Endothelial cell of umbilical vein (primary cell): ENCODE measurements around the gene VPS26C. TPM values are rescaled to one million over a fixed set of nuclear protein-coding genes. Genes with fewer than 3 reads are reported as not detected.

ENCODE experiments used
- BruUV-seq: library from RNA; stranded (reverse); fragments of 400-500 nt; replicated peaks from 2 replicates; lab custom pipeline; 2021; lab: Mats Ljungman, UMichigan
- CTCF ChIA-PET: fragments of 300-600, 350-600 bp; sonication (Branson Sonifier 250); formaldehyde crosslinking; loops from one replicate; lab custom pipeline; 2021; ENCODE audit warnings: antibody characterized with exemption, inconsistent platforms; lab: Charles Lee
- POLR2A ChIA-PET: fragments of 300-600, 350-600 bp; sonication (Branson Sonifier 250); formaldehyde crosslinking; loops from one replicate; lab custom pipeline; 2021; ENCODE audit warnings: antibody characterized with exemption, inconsistent platforms; lab: Charles Lee
- DNase-seq: peaks from one replicate; pipeline ENCODE4 v3.0.0-alpha.2; 2011; ENCODE audit warnings: low read depth, low spot score
- FAIRE-seq: peaks from 2 replicates; lab custom pipeline; 2011; peaks lifted over from hg19 to GRCh38; lab: Jason Lieb, UNC
- H2AFZ ChIP-seq: 2 replicates; pipeline ENCODE4 v1.6.0; 2012; ENCODE audit warnings: low read depth, low read length, control low read depth, inconsistent platforms
- H3K27ac ChIP-seq: 2 replicates; pipeline ENCODE4 v1.5.1; 2011; ENCODE audit warnings: low read depth, mild to moderate bottlenecking, control low read depth, low read length, moderate library complexity; ENCODE audit not compliant: insufficient read depth
- H3K27me3 ChIP-seq, 2 experiments: 2 replicates each; pipeline versions ENCODE4 v1.6.0 to v1.6.1; 2011; ENCODE audit warnings: low read length in 2 of 2, mixed read lengths in 1 of 2; ENCODE audit not compliant: control insufficient read depth in 2 of 2, insufficient read depth in 2 of 2
- H3K36me3 ChIP-seq, 2 experiments: 2 replicates in 1 of 2; 3 replicates in 1 of 2; pipeline ENCODE4 v1.5.1; 2011; ENCODE audit warnings: low read length in 2 of 2, mild to moderate bottlenecking in 1 of 2, moderate library complexity in 1 of 2; ENCODE audit not compliant: control insufficient read depth in 2 of 2, insufficient read depth in 2 of 2; ENCODE audit errors: extremely low read depth in 1 of 2
- H3K4me1 ChIP-seq: 3 replicates; pipeline ENCODE4 v1.5.1; 2011; ENCODE audit warnings: mild to moderate bottlenecking, low read length; ENCODE audit not compliant: control insufficient read depth, insufficient read depth; ENCODE audit errors: extremely low read depth
- H3K4me2 ChIP-seq: 2 replicates; pipeline ENCODE4 v1.6.1; 2011; ENCODE audit warnings: low read length, control low read depth, mixed read lengths; ENCODE audit not compliant: insufficient read depth
- H3K4me3 ChIP-seq, 3 experiments: fragments of 200-600 bp in 1 of 3; sonication (generic), shearing (Covaris generic) in 1 of 3; replicated peaks in 1 of 3; 2 replicates each; pipeline ENCODE4 v1.5.1; 2011 to 2016; ENCODE audit warnings: control low read depth in 3 of 3, low read length in 3 of 3, mild to moderate bottlenecking in 2 of 3, inconsistent platforms in 1 of 3, low read depth in 1 of 3, moderate library complexity in 1 of 3; ENCODE audit not compliant: insufficient read depth in 1 of 3
- H3K79me2 ChIP-seq: 2 replicates; pipeline ENCODE4 v1.6.0; 2012; ENCODE audit warnings: low read length, inconsistent platforms; ENCODE audit not compliant: control insufficient read depth, insufficient read depth
- H3K9ac ChIP-seq: replicated peaks from 2 replicates; pipeline ENCODE3; 2011; ENCODE audit warnings: low read length, control low read depth; ENCODE audit not compliant: insufficient read depth; ENCODE audit errors: extremely low read depth
- H3K9me1 ChIP-seq: replicated peaks from 3 replicates; pipeline ENCODE4 v1.6.0; 2011; ENCODE audit warnings: mild to moderate bottlenecking, low read length; ENCODE audit not compliant: control insufficient read depth, insufficient read depth; ENCODE audit errors: extremely low read depth
- H3K9me3 ChIP-seq: replicated peaks from 2 replicates; pipeline ENCODE4 v1.5.1; 2012; ENCODE audit warnings: low read length, inconsistent platforms; ENCODE audit not compliant: control insufficient read depth, insufficient read depth
- H4K20me1 ChIP-seq: replicated peaks from 2 replicates; pipeline ENCODE3; 2011; ENCODE audit warnings: mild to moderate bottlenecking, low read length; ENCODE audit not compliant: control insufficient read depth, insufficient read depth; ENCODE audit errors: extremely low read depth
- CTCF ChIP-seq, 2 donors: IDR thresholded peaks; 1 replicate in 1 of 2; 2 replicates in 1 of 2; pipeline ENCODE4 v1.5.1; 2011; ENCODE audit warnings: low read length in 2 of 2, mild to moderate bottlenecking in 2 of 2, moderate library complexity in 2 of 2, control low read depth in 1 of 2, inconsistent platforms in 1 of 2, low read depth in 1 of 2; ENCODE audit not compliant: insufficient read depth in 1 of 2; ENCODE audit errors: extremely low read depth in 1 of 2
- EZH2 ChIP-seq: IDR thresholded peaks from 2 replicates; pipeline ENCODE4 v1.6.1; 2012; ENCODE audit warnings: borderline replicate concordance, low read depth, mild to moderate bottlenecking, moderate library complexity, low read length, inconsistent platforms; ENCODE audit not compliant: severe bottlenecking
- FOS ChIP-seq: IDR thresholded peaks from 2 replicates; pipeline ENCODE4 v1.6.1; 2011; ENCODE audit warnings: mild to moderate bottlenecking, low read length, moderate library complexity, borderline replicate concordance; ENCODE audit not compliant: insufficient read depth
- GATA2 ChIP-seq: IDR thresholded peaks from 2 replicates; pipeline ENCODE4 v1.7.0; 2011; ENCODE audit warnings: low read depth, mild to moderate bottlenecking, moderate library complexity, mixed read lengths, low read length; ENCODE audit not compliant: insufficient read length, insufficient read depth
- JUN ChIP-seq: IDR thresholded peaks from 2 replicates; pipeline ENCODE4 v1.6.1; 2011; ENCODE audit warnings: borderline replicate concordance, low read depth; ENCODE audit not compliant: insufficient read length, insufficient read depth
- MAX ChIP-seq: IDR thresholded peaks from 2 replicates; pipeline ENCODE4 v1.6.1; 2011; ENCODE audit not compliant: insufficient read depth, insufficient read length
- MYC ChIP-seq: IDR thresholded peaks from one replicate; pipeline ENCODE4 v1.6.1; 2011; ENCODE audit warnings: mild to moderate bottlenecking, low read depth, low read length
- POLR2A ChIP-seq: IDR thresholded peaks from 2 replicates; pipeline ENCODE4 v1.6.1; 2012; ENCODE audit warnings: low read depth, mild to moderate bottlenecking, control low read depth, low read length
- POLR2AphosphoS5 ChIP-seq: IDR thresholded peaks from 2 replicates; pipeline ENCODE4 v1.6.1; 2012; ENCODE audit warnings: low read depth, mild to moderate bottlenecking, control low read depth, low read length, moderate library complexity; ENCODE audit not compliant: insufficient read depth
- dilution Hi-C: fragments of 300-500 bp; cut with MboI; formaldehyde crosslinking; loops from one replicate; pipeline ENCODE4 v1.15.0; 2019; ENCODE audit warnings: low sequenced_read_pairs; ENCODE audit not compliant: extremely low pct_ligation_motif_present
- intact Hi-C: fragments of 100-400 bp; cut with micrococcal nuclease; formaldehyde crosslinking; loops from one replicate; pipeline ENCODE4 v1.10.0; 2022
- polyA plus RNA-seq, 4 experiments: library from polyadenylated mRNA; depleted of rRNA in 3 of 4; stranded (reverse) in 3 of 4; unstranded in 1 of 4; fragments of >200 nt; gene quantifications; 2 replicates each; pipeline versions ENCODE4 v1.2.1 to v1.2.3, GENCODE V29; 2011 to 2012; ENCODE audit warnings: missing spikeins in 1 of 4
- total RNA-seq: library from RNA; stranded (reverse); gene quantifications from 2 replicates; pipeline ENCODE4 v1.2.3, GENCODE V29; 2021

The VPS26C gene
- total and polyA plus RNA-seq, 2 donors (not counting 3 experiments of a cell fraction or from before 2014, with no cell fraction given), result 35.2 to 53.7 TPM

- no peak for TF ChIP-seq GATA2
- intact Hi-C loops (no loop called here), dilution Hi-C loops (no loop called here)
- H3K9ac ChIP-seq, result no peak overlapping the region
- peaks cover 3% of the 10 kb centered on the region for H3K4me1 ChIP-seq
- ChIA-PET CTCF (interaction anchor here (1.1 to 1.5 kb wide), 2 partner anchors 16 to 23 kb away, joined by 3 read pairs; no protein-coding TSS in a partner anchor), POLR2A (no interaction called here)
- DNase-seq, result no peak
- no peak overlapping the region for H2AFZ ChIP-seq
- H3K27me3 ChIP-seq, result peaks cover 2 to 5% of the 10 kb centered on the region in 2 experiments
- FAIRE-seq, result no peak
- H4K20me1 ChIP-seq, result no peaks in the 10 kb centered on the region
- H3K79me2 ChIP-seq, result no peaks in the 10 kb centered on the region
- no peaks in the 10 kb centered on the region for H3K9me1 ChIP-seq
- H3K36me3 ChIP-seq, result no peaks in the 10 kb centered on the region
- no peak overlapping the region for H3K4me2 ChIP-seq
- no peak overlapping the region for H3K27ac ChIP-seq
- H3K9me3 ChIP-seq, result no peaks in the 10 kb centered on the region
- no peak overlapping the region for H3K4me3 ChIP-seq
- no TSS peak for BruUV-seq
These were observed 6.3 kb upstream of the VPS26C start for GRCh38 chr21:37273440-37273839.

GRCh38 chr21:37272897-37273296, 5.8 kb upstream of the VPS26C start:
- Histone ChIP-seq H3K27ac (no peak overlapping the region), H3K79me2 (no peaks in the 10 kb centered on the region), H3K4me1 (peaks cover 6% of the 10 kb centered on the region), H3K9me1 (no peaks in the 10 kb centered on the region), H3K4me3 (no peak overlapping the region), H2AFZ (no peak overlapping the region), H4K20me1 (no peaks in the 10 kb centered on the region), H3K9ac (no peak overlapping the region), H3K9me3 (no peaks in the 10 kb centered on the region), H3K27me3 (peaks cover 2 to 5% of the 10 kb centered on the region in 2 experiments), H3K4me2 (no peak overlapping the region), H3K36me3 (no peaks in the 10 kb centered on the region)
- ChIA-PET POLR2A (no interaction called here), CTCF (no interaction called here)
- BruUV-seq, result no TSS peak
- TF ChIP-seq POLR2AphosphoS5, result no peak
- TF ChIP-seq EZH2, result no peak
- TF ChIP-seq CTCF (IDR thresholded peaks at IDR 0.05; ENCODE audit: extremely low read depth in 1 of 2, insufficient read depth in 1 of 2, low read depth in 1 of 2, low read length in 2 of 2), result no peak
- no peak for TF ChIP-seq FOS
- TF ChIP-seq GATA2, result no peak
- no peak for TF ChIP-seq MYC
- TF ChIP-seq MAX, result no peak
- no peak for TF ChIP-seq JUN
- TF ChIP-seq POLR2A, result no peak
- dilution Hi-C loops (no loop called here), intact Hi-C loops (no loop called here)
- DNase-seq (no peak), FAIRE-seq (no peak)
